AG09319 (cell line): ENCODE measurements around the gene ZBTB40.

Experiments used
- DNase-seq: peaks from one replicate; pipeline ENCODE4 v3.0.0-alpha.2; 2010; ENCODE audit warnings: low read depth; ENCODE audit errors: extremely low read depth
- TF ChIP-seq, protein P1 (sequence below): IDR thresholded peaks from 2 replicates; pipeline ENCODE4 v1.5.1; 2011; ENCODE audit warnings: low read depth, mild to moderate bottlenecking, inconsistent platforms, low read length, moderate library complexity

ZBTB40 gene

DNA sequence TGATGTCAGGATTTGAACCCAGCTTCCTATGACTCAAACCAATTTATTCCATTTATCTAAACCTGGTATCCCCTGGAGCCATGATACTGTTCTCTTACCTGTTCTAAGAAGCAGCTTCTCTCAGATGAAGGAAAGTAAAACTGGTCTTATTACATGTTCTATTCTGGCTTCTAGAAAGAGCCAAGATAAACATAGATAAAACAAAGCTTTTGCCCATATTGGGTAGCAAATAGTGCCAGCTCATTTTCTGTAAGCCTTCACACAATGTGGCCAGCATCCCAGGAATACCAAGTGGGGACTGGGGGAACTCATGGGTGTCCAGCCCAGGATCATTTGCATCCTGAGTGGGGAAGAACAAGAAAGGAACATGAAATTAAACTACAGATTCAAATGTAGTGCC, 58.2 kb downstream of the ZBTB40 start:
- DNase-seq = no peak
- TF ChIP-seq, protein P1, sequence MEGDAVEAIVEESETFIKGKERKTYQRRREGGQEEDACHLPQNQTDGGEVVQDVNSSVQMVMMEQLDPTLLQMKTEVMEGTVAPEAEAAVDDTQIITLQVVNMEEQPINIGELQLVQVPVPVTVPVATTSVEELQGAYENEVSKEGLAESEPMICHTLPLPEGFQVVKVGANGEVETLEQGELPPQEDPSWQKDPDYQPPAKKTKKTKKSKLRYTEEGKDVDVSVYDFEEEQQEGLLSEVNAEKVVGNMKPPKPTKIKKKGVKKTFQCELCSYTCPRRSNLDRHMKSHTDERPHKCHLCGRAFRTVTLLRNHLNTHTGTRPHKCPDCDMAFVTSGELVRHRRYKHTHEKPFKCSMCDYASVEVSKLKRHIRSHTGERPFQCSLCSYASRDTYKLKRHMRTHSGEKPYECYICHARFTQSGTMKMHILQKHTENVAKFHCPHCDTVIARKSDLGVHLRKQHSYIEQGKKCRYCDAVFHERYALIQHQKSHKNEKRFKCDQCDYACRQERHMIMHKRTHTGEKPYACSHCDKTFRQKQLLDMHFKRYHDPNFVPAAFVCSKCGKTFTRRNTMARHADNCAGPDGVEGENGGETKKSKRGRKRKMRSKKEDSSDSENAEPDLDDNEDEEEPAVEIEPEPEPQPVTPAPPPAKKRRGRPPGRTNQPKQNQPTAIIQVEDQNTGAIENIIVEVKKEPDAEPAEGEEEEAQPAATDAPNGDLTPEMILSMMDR = no peak

DNA sequence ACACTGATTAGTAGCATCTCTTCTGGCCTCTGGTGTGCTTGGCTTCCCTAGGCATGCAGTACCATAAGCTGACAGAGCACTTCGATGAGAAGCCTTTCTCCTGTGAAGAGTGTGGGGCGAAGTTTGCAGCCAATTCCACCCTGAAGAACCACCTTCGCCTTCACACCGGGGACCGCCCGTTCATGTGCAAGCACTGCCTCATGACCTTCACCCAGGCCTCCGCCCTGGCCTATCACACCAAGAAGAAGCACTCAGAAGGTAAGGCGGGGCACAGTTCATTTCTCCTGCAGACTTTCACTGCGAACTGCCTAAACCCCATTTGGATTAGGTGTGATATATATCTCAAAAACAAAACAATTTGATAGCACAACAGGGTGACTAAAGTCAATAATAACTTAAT, 61.2 kb downstream of the ZBTB40 start:
- TF ChIP-seq, protein P1 = no peak
- DNase-seq = no peak

DNA sequence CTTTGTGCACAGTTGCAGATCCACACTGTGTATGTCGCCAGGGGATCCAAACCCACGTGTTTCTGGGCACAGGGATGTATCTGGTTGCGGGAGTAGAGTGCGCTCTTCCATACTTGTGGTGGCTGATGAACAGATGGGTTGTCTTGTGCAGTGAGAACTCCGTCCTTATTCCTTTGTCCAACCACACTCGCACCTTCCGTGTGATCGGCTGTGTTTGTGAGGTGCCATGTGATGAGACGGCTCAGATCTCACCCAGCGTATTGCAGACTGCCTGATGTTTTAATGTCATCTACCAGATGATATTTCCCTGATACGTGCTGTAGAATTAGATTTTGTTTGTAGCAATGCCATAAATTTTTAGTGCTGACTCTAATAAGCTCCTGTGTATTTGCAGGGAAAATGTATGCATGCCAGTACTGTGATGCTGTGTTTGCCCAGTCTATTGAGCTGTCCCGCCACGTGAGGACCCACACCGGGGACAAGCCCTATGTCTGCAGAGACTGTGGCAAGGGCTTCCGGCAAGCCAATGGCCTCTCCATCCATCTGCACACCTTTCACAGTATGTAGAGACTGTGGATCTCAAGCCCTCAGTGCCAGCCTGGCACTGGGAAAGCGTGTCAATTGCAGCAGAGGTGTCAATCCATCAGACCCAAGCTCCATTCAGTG, 65.4 kb downstream of the ZBTB40 start:
- TF ChIP-seq, protein P1 = no peak
- no peak for DNase-seq

DNA sequence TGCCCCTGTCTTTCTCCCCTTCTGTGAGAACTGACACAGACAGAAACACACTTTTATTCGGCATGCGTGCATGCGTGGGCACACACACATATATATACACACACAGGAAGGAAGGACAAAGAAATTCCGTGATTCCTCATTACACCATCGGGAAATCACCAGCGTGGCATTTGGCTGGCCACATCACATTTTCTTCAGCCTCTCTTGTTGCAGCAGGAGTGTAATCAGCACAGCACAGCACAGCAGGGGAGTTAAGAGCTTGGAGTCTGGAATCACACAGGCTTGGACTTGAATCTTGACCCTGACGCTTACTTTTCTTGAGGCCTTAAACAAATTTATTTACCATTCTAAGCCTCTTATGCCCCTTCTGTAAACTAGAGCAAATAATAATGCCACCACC, 66.3 kb downstream of the ZBTB40 start:
- no peak for DNase-seq

DNA sequence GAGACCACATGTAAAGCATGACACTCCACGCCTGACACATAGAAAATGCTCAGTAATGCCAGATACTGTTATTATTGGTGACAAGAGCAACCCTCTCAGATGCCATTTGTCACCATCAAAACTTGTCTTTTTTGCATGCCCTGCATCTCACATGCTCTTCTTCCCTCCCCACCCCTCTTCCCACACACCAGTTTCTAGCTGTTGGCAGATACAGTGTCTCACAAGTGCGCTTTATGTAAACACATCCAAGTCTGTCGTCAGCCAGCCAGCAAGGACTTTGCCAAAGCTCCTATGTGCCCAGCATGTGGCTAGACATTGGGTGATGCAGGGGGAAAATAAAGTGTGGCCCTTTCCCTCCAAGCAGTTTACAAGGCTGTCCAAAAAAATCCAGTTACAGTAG, 66.7 kb downstream of the ZBTB40 start:
- DNase-seq = no peak
- TF ChIP-seq, protein P1 = no peak

More for the DNA sequence above, 66.3 kb downstream of the ZBTB40 start:
- TF ChIP-seq, protein P1 = no peak

DNA sequence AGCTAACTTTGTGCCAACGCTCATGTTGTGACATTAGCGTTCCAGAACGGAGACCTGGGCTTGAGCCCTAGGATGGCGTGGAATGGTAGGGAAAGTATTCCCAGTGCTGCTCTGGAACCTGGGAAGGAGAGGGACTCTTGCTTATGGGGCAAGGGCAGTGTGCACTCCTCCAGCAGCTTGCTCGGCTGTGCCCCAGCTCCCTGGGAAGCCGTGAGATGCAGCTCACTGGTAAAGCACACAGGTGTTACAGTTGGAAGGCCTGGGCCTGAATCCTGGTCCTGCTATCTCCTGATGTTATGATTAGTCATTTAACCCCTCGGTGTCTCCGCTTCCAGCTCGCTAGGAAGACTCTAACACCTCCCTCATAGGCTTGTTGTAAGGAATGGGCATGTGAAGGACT, 69.2 kb downstream of the ZBTB40 start:
- no peak for DNase-seq
- TF ChIP-seq, protein P1 = no peak

DNA sequence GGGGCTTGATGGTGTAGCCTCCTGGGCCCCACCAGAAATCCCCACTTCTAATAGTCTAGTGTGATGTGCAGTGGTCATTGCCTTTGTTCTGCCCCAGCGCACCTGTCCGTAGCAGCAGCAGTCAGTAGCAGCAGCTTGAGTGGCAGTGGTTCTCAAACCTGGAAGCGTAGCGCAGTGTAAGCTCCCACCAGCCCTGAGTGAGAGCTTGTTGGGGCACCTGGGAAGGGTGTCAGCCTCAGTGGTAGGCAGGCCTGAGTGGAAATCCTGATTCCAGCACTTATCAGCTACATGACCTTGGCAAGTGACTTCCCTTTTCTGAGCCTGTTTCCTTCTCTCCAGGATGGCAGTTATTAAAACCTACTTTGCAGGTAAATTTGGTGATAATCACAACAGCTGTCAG, 70.0 kb downstream of the ZBTB40 start:
- TF ChIP-seq, protein P1 = no peak
- DNase-seq = no peak
